NCI-H345 (cell line): ENCODE measurements around the gene REEP2.
"Not testable (repeated sequence)": the region's sequence is repeated elsewhere in the genome, so short reads cannot be mapped to it uniquely, and the experiment has no call there.

Experiments
- DNase-seq: peaks from one replicate; lab custom pipeline; 2025; lab: John Stamatoyannopoulos, UW

Gene REEP2

GRCh38 chr5:138438724-138439476 lies at the start of gene REEP2:
Gene REEP2 (plus strand): TSS chr5:138439057. CDS start chr5:138439209, 152 bp downstream.
- peak; percentile 74 for DNase-seq

DNA sequence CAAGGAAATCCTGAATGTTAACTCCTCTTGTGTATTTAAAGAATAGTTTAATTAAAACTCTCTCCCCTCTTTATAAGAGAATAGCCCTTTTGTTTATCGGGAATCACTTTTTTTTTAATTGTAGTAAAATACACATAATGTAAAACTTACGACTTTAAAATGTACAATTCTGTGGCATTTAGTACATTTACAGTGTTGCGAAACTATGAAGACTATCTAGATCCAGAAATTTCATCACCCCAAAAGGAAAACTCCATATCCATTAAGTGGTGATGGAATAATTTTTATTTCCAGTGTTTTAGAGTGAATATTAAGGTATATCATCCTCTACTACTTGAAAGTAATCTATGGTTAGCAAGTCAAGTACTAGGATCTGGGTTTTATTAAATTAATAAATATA lies 49.5 kb upstream of the REEP2 start:
- DNase-seq: no peak

DNA sequence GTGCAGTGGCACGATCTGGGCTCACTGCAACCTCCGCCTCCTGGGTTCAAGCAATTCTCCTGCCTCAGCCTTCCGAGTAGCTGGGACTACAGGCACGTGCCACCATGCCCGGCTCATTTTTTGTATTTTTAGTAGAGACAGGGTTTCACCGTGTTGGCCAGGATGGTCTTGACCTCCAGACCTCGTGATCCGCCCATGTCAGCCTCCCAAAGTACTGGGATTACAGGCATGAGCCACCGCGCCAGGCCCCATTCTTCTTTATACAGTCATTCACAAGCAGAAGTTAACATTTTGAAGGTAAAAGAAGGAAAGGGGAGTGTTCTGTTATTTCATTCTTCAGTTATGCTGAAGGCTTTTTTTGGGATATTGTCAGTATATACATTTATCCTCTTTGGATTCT lies 48.9 kb upstream of the REEP2 start:
- not testable (repeated sequence) for DNase-seq

GRCh38 chr5:138391859-138392386 lies 46.9 kb upstream of the REEP2 start:
- no peak for DNase-seq

DNA sequence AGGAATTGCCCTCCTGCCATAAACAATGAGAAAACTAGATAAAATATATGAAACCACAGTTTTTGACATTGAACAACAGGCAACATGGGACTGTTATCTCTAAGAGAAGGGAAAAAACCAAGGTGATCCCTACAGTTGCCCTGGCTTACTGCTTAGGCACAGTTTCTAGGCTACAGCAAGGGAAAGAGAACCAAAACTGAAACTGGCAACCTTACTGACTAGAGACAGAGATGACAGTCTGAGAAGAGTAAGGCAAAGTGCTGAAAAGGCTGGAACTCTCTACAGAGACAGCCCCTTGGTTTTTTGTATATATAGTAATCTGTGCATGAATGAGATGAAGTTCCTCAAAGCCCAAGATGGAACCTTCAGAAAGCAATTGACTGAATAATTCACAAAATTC lies 36.2 kb upstream of the REEP2 start:
- no peak for DNase-seq

DNA sequence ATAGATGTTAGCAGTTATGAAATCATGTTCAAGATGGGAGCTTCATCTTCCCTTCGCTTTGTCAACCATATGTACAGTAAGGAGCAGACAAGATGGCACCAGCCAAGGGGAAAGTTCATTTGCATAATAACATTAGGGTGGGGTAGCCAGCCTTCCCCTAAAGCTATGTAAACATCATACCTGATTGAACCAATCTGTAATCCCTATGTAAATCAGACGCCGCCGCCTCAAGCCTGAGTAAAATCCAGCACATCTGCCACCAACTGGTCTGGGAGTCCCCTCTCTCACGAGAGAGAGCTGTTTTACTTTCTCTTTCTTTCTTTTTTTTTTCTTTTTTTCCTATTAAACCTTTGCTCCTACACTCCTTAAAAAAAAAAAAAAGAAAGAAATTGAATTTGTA lies 30.8 kb upstream of the REEP2 start:
- no peak for DNase-seq

- peak; percentile 3 for DNase-seq
Observed at GRCh38 chr5:138410996-138411640, 27.7 kb upstream of the REEP2 start.

- DNase-seq: no peak
Observed at GRCh38 chr5:138418444-138418843, 20.4 kb upstream of the REEP2 start.

DNA sequence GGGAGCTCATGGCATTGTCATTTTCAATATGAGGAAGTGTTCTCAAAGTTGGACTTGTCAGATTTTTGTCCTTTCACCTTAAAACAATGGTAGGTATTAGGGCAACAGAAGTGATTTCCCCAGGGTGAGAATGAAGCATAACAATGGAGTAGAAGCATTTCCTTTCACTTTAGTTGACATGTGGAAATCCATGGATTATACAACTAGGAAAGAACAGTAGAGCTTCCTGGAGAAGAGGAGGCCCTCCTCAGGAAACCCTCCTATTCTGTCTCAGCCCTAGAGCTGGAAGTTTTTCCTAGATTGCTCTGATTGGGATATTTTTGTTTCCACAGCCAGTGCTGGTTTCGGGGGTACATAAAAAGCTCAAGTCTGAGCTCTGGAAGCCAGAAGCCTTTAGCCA lies 13.8 kb upstream of the REEP2 start:
- DNase-seq: no peak

- no peak for DNase-seq
Observed at GRCh38 chr5:138435943-138436342, 2.9 kb upstream of the REEP2 start.

DNA sequence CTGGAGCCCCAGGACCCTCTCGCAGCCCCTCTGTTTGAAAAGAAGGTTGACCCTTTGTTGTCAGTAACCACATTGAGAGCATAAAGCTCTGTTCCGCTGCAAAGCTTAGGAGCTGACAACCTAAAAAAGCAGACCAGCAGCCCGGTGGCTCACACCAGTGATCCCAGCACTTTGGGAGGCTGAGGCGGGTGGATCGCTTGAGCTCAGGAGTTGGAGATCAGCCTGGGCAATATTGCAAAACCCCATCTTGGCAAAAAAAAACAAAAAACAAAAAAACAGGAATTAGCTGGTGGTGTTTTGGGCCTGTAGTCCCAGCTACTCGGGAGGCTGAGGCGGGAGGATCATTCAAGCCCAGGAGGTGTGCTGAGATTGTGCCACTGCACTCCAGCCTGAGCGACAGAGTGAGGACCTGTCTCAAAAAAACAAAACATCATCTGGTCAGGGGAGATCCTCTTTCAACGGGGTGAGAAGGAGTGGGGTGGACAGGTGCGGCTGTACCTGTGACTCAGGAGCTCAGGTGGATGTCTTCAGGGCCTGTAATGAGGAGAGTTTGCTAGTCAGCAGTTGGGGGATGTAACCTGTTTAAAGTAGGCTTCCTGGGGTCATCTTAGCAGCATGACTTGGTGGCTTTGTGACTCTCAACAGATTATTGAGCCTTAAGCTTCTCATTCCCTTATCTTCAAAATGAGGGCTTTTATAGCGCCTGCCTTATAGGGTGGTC lies 694 bp upstream of the REEP2 start:
- no peak for DNase-seq

DNA sequence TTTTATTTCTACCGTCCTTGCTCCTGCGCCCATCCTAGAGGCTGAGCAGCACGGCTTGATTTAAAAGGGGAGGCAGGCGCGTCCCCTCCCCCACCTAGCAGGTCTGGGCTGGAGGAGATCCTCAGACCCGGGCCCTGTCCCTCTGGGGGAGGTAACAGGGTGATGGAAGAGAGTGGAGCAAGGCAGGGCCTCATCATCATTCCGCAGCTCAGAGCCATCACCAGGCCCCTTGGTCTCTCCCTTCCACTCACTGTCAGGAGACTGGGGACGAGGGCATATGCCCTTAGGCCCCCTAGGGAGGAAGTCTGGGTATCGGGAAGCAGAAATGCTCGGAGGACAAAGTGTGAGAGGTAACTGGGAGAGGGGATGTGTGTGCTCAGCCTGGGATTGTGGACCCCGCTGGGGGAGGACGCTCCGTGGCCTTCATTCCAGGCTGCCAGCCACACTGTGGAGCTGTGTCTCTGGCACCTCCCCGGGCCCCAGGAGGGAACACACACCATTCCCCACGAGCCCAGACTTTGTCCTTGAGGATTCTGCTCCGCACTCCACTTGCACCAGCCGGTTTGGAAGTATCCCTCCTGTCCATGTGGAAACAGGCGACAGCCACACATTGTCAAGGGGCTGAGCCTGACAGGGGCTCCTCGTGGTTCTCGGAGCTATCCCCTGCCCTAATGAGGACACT lies 761 bp downstream of the REEP2 start:
- DNase-seq: no peak

GRCh38 chr5:138440159-138441073 lies 1.6 kb downstream of the REEP2 start:
- no peak for DNase-seq

DNA sequence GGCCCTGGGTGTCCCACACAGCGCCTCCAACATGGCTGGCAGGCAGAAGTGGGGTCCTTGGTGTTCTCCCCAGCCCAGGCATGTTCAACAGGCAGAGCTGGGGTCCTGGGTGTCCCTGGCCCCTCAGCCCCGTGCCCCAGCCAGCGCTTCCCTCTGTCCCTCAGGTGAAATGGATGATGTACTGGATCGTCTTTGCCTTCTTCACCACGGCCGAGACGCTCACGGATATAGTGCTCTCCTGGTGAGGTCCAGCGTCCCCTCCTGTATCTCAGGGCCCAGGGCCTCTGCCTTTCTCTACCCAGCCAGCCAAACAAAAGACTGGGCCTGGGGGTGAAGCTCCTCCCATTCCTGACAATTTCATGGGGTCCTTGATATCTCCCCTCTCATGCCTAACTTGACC lies 2.4 kb downstream of the REEP2 start:
- DNase-seq: no peak

GRCh38 chr5:138444078-138444773 lies 5.4 kb downstream of the REEP2 start:
- DNase-seq: no peak

DNA sequence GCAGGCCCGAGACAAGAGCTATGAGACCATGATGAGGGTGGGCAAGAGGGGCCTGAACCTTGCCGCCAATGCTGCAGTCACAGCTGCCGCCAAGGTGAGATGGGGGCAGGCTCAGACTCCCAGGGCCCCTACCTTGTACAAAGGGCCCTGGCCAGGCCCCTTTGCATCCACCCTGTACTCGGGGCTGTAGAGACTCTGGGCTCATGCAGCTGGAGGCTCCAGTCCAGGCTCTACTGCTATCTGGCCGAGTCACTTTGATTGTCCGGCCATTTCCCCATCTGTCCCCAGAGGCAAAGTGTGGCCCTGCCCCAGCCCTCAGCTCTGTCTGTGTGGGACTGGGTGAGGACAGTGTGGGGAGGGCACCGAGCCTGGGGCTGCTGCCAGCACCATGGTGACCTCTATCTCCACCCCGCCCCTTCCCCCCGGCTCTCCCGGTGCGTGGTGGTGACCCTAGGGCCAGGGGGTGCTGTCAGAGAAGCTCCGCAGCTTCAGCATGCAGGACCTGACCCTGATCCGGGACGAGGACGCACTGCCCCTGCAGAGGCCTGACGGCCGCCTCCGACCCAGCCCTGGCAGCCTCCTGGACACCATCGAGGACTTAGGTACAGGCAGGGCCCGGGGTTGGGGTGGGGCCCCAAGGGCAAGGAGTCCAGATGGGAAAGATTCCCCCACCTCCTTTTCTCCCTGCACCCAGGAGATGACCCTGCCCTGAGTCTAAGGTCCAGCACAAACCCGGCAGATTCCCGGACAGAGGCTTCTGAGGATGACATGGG lies 6.1 kb downstream of the REEP2 start:
- no peak for DNase-seq

- no peak for DNase-seq
Observed at GRCh38 chr5:138445547-138446271, 6.9 kb downstream of the REEP2 start.

DNA sequence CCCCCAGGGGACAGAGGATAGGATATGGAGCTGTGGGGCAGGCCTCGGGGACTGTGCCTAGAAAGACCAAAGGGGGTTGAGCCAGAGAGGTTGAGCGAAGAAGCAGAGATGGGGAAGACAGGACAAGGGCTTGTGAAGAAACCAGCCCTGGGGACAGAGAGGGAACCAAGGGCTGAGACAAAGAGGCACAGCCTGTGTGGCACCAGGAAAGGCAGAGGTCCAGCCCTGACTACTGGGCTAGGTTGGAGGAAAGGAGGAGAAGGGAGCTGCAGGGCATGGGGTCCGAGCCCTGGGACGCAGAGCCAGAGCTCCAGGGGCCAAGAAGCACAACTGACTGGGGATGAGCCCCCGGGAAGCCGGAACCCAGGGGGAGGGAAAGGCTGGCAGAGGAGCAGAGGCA lies 9.2 kb downstream of the REEP2 start:
- DNase-seq: no peak
